GM23338 (cell line): ENCODE results near the gene RRP9. TPM values are rescaled to one million over a fixed set of nuclear protein-coding genes. Genes with fewer than 3 reads are reported as not detected.

ENCODE experiments used
- ATAC-seq: fragments of 200-7000 bp; cut with Tn5 transposase; 3 replicates; pipeline ENCODE4 v1.9.1; 2020
- DNase-seq: peaks from one replicate; pipeline ENCODE4 v3.0.0-alpha.2; 2015; ENCODE audit warnings: low spot score
- H2AFZ ChIP-seq: fragments of 200-600 bp; sonication (generic); 2 replicates; pipeline ENCODE4 v1.8.0; 2016; ENCODE audit warnings: antibody characterized with exemption, mild to moderate bottlenecking, moderate library complexity
- H3F3A ChIP-seq: fragments of 200-600 bp; sonication (generic); replicated peaks from 2 replicates; pipeline ENCODE4 v1.8.0; 2017; ENCODE audit warnings: antibody characterized with exemption, mixed run types, low read depth
- H3K27ac ChIP-seq: fragments of 200-600 bp; sonication (generic); 2 replicates; pipeline ENCODE4 v1.6.1; 2016; ENCODE audit warnings: low read depth
- H3K27me3 ChIP-seq: fragments of 200-600 bp; sonication (generic); 2 replicates; pipeline ENCODE4 v1.8.0; 2016; ENCODE audit warnings: mild to moderate bottlenecking, mixed run types, moderate library complexity; ENCODE audit not compliant: insufficient read depth
- H3K36me3 ChIP-seq: fragments of 200-600 bp; sonication (generic); 2 replicates; pipeline ENCODE4 v1.8.0; 2016; ENCODE audit warnings: mild to moderate bottlenecking; ENCODE audit not compliant: insufficient read depth
- H3K4me1 ChIP-seq: fragments of 200-600 bp; sonication (generic); 2 replicates; pipeline ENCODE4 v1.8.0; 2016; ENCODE audit warnings: mild to moderate bottlenecking, moderate library complexity; ENCODE audit not compliant: insufficient read depth
- H3K4me2 ChIP-seq: fragments of 200-600 bp; sonication (generic); 2 replicates; pipeline ENCODE4 v1.7.1; 2017; ENCODE audit warnings: mixed run types
- H3K4me3 ChIP-seq: fragments of 200-600 bp; sonication (generic); 2 replicates; pipeline ENCODE4 v1.6.1; 2016; ENCODE audit warnings: mixed run types
- H3K79me2 ChIP-seq: fragments of 200-600 bp; sonication (generic); replicated peaks from 2 replicates; pipeline ENCODE4 v1.8.0; 2017; ENCODE audit warnings: mild to moderate bottlenecking; ENCODE audit not compliant: insufficient read depth
- H3K9me2 ChIP-seq: fragments of 200-600 bp; sonication (generic); 2 replicates; pipeline ENCODE4 v1.8.0; 2017; ENCODE audit not compliant: insufficient read depth
- H4K20me1 ChIP-seq: fragments of 200-600 bp; sonication (generic); replicated peaks from 2 replicates; pipeline ENCODE4 v1.8.0; 2017; ENCODE audit warnings: mild to moderate bottlenecking; ENCODE audit not compliant: insufficient read depth
- H3K27ac Mint-ChIP-seq: 2 replicates; pipeline ENCODE4 v1.8.0; 2020; ENCODE audit warnings: inconsistent platforms, mild to moderate bottlenecking, moderate library complexity, mixed read lengths
- H3K27me3 Mint-ChIP-seq: 3 replicates; pipeline ENCODE4 v1.8.0; 2022; ENCODE audit warnings: low read depth, mild to moderate bottlenecking, moderate library complexity, mixed read lengths, inconsistent platforms; ENCODE audit not compliant: insufficient read depth, poor library complexity
- H3K36me3 Mint-ChIP-seq: 3 replicates; pipeline ENCODE4 v1.8.0; 2021; ENCODE audit warnings: low read depth, mild to moderate bottlenecking, inconsistent platforms, moderate library complexity, mixed read lengths
- H3K4me1 Mint-ChIP-seq: 3 replicates; pipeline ENCODE4 v1.8.0; 2020; ENCODE audit warnings: mild to moderate bottlenecking, inconsistent platforms, mixed read lengths
- H3K4me3 Mint-ChIP-seq: 3 replicates; pipeline ENCODE4 v1.8.0; 2021; ENCODE audit warnings: moderate library complexity, mild to moderate bottlenecking, inconsistent platforms, mixed read lengths
- H3K9me3 Mint-ChIP-seq: 3 replicates; pipeline ENCODE4 v1.8.0; 2020; ENCODE audit warnings: moderate library complexity, mild to moderate bottlenecking, inconsistent platforms, mixed read lengths
- CREB1 ChIP-seq: fragments of 250-450 bp; sonication (Bioruptor Pico); IDR thresholded peaks from 2 replicates; pipeline ENCODE4 v1.5.0; 2020; ENCODE audit warnings: low read depth, mild to moderate bottlenecking, moderate library complexity
- CTCF ChIP-seq, 2 experiments: fragments of 200-600 bp in 1 of 2; sonication (generic) in 1 of 2; conservative IDR thresholded peaks; 2 replicates each; pipeline versions ENCODE4 v1.5.1 to v1.6.1; 2016 to 2017; ENCODE audit warnings: antibody characterized with exemption in 2 of 2, low read depth in 2 of 2, mild to moderate bottlenecking in 2 of 2, moderate library complexity in 1 of 2
- EZH2 ChIP-seq: fragments of 200-600 bp; sonication (generic); IDR thresholded peaks from one replicate; pipeline ENCODE4 v1.8.0; 2017; ENCODE audit warnings: antibody characterized with exemption, mild to moderate bottlenecking, low read depth; ENCODE audit not compliant: unreplicated experiment
- EZH2phosphoT487 ChIP-seq: fragments of 200-600 bp; sonication (generic); IDR thresholded peaks from one replicate; pipeline ENCODE4 v1.8.1; 2018; ENCODE audit warnings: antibody characterized with exemption; ENCODE audit not compliant: unreplicated experiment
- JUNB ChIP-seq: IDR thresholded peaks from one replicate; pipeline ENCODE4 v1.6.1; 2016; ENCODE audit warnings: antibody characterized with exemption; ENCODE audit not compliant: unreplicated experiment
- NANOG ChIP-seq: IDR thresholded peaks from 2 replicates; pipeline ENCODE4 v1.6.1; 2016; ENCODE audit warnings: antibody characterized with exemption, borderline replicate concordance
- POLR2AphosphoS5 ChIP-seq: IDR thresholded peaks from 2 replicates; pipeline ENCODE4 v1.6.1; 2016; ENCODE audit warnings: antibody characterized with exemption, low read depth
- REST ChIP-seq: IDR thresholded peaks from one replicate; pipeline ENCODE4 v1.6.1; 2018; ENCODE audit warnings: antibody characterized with exemption; ENCODE audit not compliant: unreplicated experiment
- STAT1 ChIP-seq: IDR thresholded peaks from one replicate; pipeline ENCODE4 v1.6.1; 2016; ENCODE audit warnings: antibody characterized with exemption; ENCODE audit not compliant: unreplicated experiment
- ZNF114 ChIP-seq: fragments of 250-450 bp; sonication (Bioruptor Pico); IDR thresholded peaks from 2 replicates; pipeline ENCODE4 v1.5.0; 2020; ENCODE audit warnings: mild to moderate bottlenecking, moderate library complexity
- ZNF331 ChIP-seq: fragments of 250-450 bp; sonication (Bioruptor Pico); IDR thresholded peaks from 2 replicates; pipeline ENCODE4 v1.5.0; 2020; ENCODE audit warnings: low read depth, mild to moderate bottlenecking, moderate library complexity
- ZNF462 ChIP-seq: fragments of 250-450 bp; sonication (Bioruptor Pico); IDR thresholded peaks from 2 replicates; pipeline ENCODE4 v1.5.0; 2020; ENCODE audit warnings: mild to moderate bottlenecking, moderate library complexity
- polyA plus RNA-seq: library from polyadenylated mRNA; unstranded; fragments of >200 nt; fragmentation: Nextera tagmentation; extraction: Ambion mirVana; gene quantifications from 2 replicates; pipeline ENCODE4 v1.2.1, GENCODE V29; 2016
- total RNA-seq: library from RNA; depleted of rRNA; stranded (reverse); fragments of >200 nt; shearing (Covaris generic); gene quantifications from 2 replicates; pipeline ENCODE4 v1.2.3, GENCODE V29; 2014

The RRP9 gene
- total and polyA plus RNA-seq, 2 experiments from 2014 or later = 62.4 to 68.1 TPM

GRCh38 chr3:51944451-51945021, 2.8 kb upstream of the RRP9 start:
- Histone ChIP-seq H3K27ac (no peak overlapping the region), H2AFZ (no peak overlapping the region), H3K4me1 (peaks cover 9% of the 10 kb centered on the region; the same call in 1 of the 2 replicates), H3K36me3 (0 out of 2 replicates have a peak, but pooled peaks cover 4% of the 10 kb centered on the region), H3K4me2 (no peak overlapping the region), H3K79me2 (peaks cover 19% of the 10 kb centered on the region), H4K20me1 (peaks cover 5% of the 10 kb centered on the region), H3K9me2 (no peaks in the 10 kb centered on the region), H3F3A (0 out of 2 replicates have a peak, but pooled peaks cover 2% of the 10 kb centered on the region), H3K4me3 (no peak overlapping the region), H3K27me3 (no peaks in the 10 kb centered on the region)
- DNase-seq (no peak), ATAC-seq (no peak)
- TF ChIP-seq ZNF114 (CRISPR knock-in tag) (no peak), EZH2phosphoT487 (no peak), POLR2AphosphoS5 (no peak), ZNF462 (CRISPR knock-in tag) (no peak), REST (no peak), EZH2 (no peak), ZNF331 (CRISPR knock-in tag) (no peak), JUNB (no peak), STAT1 (no peak), CTCF (conservative IDR thresholded peaks at IDR 0.05; ENCODE audit: low read depth in 2 of 2) (no peak), NANOG (no peak), CREB1 (no peak)
- H3K36me3 Mint-ChIP-seq = peaks cover 14% of the 10 kb centered on the region; the same call in 2 of the 3 replicates
- H3K27ac Mint-ChIP-seq = no peak overlapping the region
- H3K27me3 Mint-ChIP-seq = peaks cover 23% of the 10 kb centered on the region
- H3K9me3 Mint-ChIP-seq = no peaks in the 10 kb centered on the region
- H3K4me3 Mint-ChIP-seq = no peak overlapping the region; the same call in 2 of the 3 replicates
- H3K4me1 Mint-ChIP-seq = peaks cover 14% of the 10 kb centered on the region
